ENCODE results near the gene FAM76B.

The FAM76B gene

DNA sequence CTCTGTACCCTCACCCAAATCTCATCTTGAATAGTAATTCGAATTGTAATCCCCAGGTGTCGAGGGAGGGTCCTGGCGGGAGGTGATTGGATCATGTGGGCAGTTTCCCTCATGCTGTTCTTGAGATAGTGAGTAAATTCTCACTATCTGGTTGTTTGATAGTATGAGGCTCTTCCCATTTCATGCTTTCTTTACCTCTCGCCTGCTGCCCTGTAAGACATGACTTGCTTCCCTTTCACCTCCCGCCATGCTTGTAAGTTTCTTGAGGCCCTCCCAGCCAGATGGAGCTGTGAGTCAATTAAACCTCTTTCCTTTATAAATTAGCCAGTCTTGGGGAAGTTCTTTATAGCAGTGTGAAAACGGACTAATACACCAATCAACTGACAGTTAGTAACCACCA, 60.1 kb downstream of the FAM76B start:
- H3K9ac ChIP-seq (ENCODE audit: low read length), result no peak overlapping the region
- TF ChIP-seq EZH2 (optimal IDR thresholded peaks at IDR 0.05; ENCODE audit: low read depth, low read length) (no peak), EZH2phosphoT487 (IDR thresholded peaks at IDR 0.05; ENCODE audit: low read length) (no peak)
- TF ChIP-seq, protein P1, sequence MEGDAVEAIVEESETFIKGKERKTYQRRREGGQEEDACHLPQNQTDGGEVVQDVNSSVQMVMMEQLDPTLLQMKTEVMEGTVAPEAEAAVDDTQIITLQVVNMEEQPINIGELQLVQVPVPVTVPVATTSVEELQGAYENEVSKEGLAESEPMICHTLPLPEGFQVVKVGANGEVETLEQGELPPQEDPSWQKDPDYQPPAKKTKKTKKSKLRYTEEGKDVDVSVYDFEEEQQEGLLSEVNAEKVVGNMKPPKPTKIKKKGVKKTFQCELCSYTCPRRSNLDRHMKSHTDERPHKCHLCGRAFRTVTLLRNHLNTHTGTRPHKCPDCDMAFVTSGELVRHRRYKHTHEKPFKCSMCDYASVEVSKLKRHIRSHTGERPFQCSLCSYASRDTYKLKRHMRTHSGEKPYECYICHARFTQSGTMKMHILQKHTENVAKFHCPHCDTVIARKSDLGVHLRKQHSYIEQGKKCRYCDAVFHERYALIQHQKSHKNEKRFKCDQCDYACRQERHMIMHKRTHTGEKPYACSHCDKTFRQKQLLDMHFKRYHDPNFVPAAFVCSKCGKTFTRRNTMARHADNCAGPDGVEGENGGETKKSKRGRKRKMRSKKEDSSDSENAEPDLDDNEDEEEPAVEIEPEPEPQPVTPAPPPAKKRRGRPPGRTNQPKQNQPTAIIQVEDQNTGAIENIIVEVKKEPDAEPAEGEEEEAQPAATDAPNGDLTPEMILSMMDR (IDR thresholded peaks at IDR 0.05; ENCODE audit: low read length), result no peak

DNA sequence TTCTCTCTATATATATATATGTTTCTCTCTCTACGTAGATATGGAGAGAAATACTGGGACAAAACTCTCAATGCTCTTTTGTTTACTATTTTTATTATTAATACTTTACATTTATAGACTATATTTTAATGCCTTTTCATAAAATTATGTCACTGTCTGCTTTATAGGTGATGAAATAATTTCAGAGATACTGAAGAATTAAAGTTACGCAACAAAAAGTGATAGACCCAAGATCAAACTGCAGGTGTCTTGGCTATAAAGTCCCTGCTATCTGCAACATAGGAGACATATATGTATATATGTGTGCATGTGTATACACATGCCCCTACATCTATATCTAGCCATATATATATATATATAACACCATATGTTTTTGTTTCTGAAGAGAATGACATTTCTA, 60.8 kb downstream of the FAM76B start:
- no peak for TF ChIP-seq EZH2phosphoT487 (IDR thresholded peaks at IDR 0.05; ENCODE audit: low read length)
- TF ChIP-seq, protein P1 (IDR thresholded peaks at IDR 0.05; ENCODE audit: low read length), result no peak
- TF ChIP-seq EZH2 (optimal IDR thresholded peaks at IDR 0.05; ENCODE audit: low read depth, low read length), result no peak
- H2AFZ ChIP-seq (ENCODE audit: low read length), result no peak overlapping the region
- H3K27ac ChIP-seq (ENCODE audit: low read length), result no peak overlapping the region
- no peak overlapping the region for H3K4me3 ChIP-seq (ENCODE audit: low read length)
- H3K9me2 ChIP-seq (replicated peaks; ENCODE audit: insufficient read depth, low read length), result no peaks in the 10 kb centered on the region
- H3K9me3 ChIP-seq (replicated peaks; ENCODE audit: insufficient read depth, low read length), result no peaks in the 10 kb centered on the region
- H3K4me1 ChIP-seq (ENCODE audit: low read length), result no peaks in the 10 kb centered on the region
- no peaks in the 10 kb centered on the region for H3K36me3 ChIP-seq (replicated peaks; ENCODE audit: insufficient read depth, low read length)
- no peak overlapping the region for H3K4me2 ChIP-seq (ENCODE audit: low read depth, low read length)
- H3K79me2 ChIP-seq (ENCODE audit: low read length), result no peaks in the 10 kb centered on the region
- no peaks in the 10 kb centered on the region for H4K20me1 ChIP-seq (ENCODE audit: insufficient read depth, low read length)
- H3F3A ChIP-seq (ENCODE audit: insufficient read depth, low read length), result no peaks in the 10 kb centered on the region
- DNase-seq, result no peak
- no peak overlapping the region for H3K9ac ChIP-seq (ENCODE audit: low read length)
- no peaks in the 10 kb centered on the region for H3K27me3 ChIP-seq (replicated peaks; ENCODE audit: insufficient read depth, low read length)

More for the DNA sequence above, 60.1 kb downstream of the FAM76B start:
- H3K4me3 ChIP-seq (ENCODE audit: low read length), result no peak overlapping the region
- no peaks in the 10 kb centered on the region for H3K79me2 ChIP-seq (ENCODE audit: low read length)
- H2AFZ ChIP-seq (ENCODE audit: low read length), result no peak overlapping the region
- no peak overlapping the region for H3K4me2 ChIP-seq (ENCODE audit: low read depth, low read length)
- H3K9me2 ChIP-seq (replicated peaks; ENCODE audit: insufficient read depth, low read length), result no peaks in the 10 kb centered on the region
- H4K20me1 ChIP-seq (ENCODE audit: insufficient read depth, low read length), result no peaks in the 10 kb centered on the region
- H3K27me3 ChIP-seq (replicated peaks; ENCODE audit: insufficient read depth, low read length), result no peaks in the 10 kb centered on the region
- no peaks in the 10 kb centered on the region for H3K9me3 ChIP-seq (replicated peaks; ENCODE audit: insufficient read depth, low read length)
- no peak for DNase-seq
- no peak overlapping the region for H3K27ac ChIP-seq (ENCODE audit: low read length)
- H3K4me1 ChIP-seq (ENCODE audit: low read length), result no peaks in the 10 kb centered on the region
- no peaks in the 10 kb centered on the region for H3K36me3 ChIP-seq (replicated peaks; ENCODE audit: insufficient read depth, low read length)
- H3F3A ChIP-seq (ENCODE audit: insufficient read depth, low read length), result no peaks in the 10 kb centered on the region

- Histone ChIP-seq H3F3A (ENCODE audit: insufficient read depth, low read length) (no peaks in the 10 kb centered on the region), H3K27me3 (replicated peaks; ENCODE audit: insufficient read depth, low read length) (no peaks in the 10 kb centered on the region), H3K4me1 (ENCODE audit: low read length) (no peaks in the 10 kb centered on the region), H3K36me3 (replicated peaks; ENCODE audit: insufficient read depth, low read length) (no peaks in the 10 kb centered on the region), H3K9ac (ENCODE audit: low read length) (no peak overlapping the region), H3K4me3 (ENCODE audit: low read length) (no peak overlapping the region), H2AFZ (ENCODE audit: low read length) (no peak overlapping the region), H3K4me2 (ENCODE audit: low read depth, low read length) (no peak overlapping the region), H3K9me2 (replicated peaks; ENCODE audit: insufficient read depth, low read length) (no peaks in the 10 kb centered on the region), H3K27ac (ENCODE audit: low read length) (no peak overlapping the region), H3K79me2 (ENCODE audit: low read length) (no peaks in the 10 kb centered on the region), H4K20me1 (ENCODE audit: insufficient read depth, low read length) (no peaks in the 10 kb centered on the region), H3K9me3 (replicated peaks; ENCODE audit: insufficient read depth, low read length) (no peaks in the 10 kb centered on the region)
- no peak for DNase-seq
- no peak for TF ChIP-seq EZH2 (optimal IDR thresholded peaks at IDR 0.05; ENCODE audit: low read depth, low read length)
- no peak for TF ChIP-seq EZH2phosphoT487 (IDR thresholded peaks at IDR 0.05; ENCODE audit: low read length)
- TF ChIP-seq, protein P1 (IDR thresholded peaks at IDR 0.05; ENCODE audit: low read length), result no peak
Observed at GRCh38 chr11:95728094-95728493, 61.5 kb downstream of the FAM76B start.

Data from MM.1S (cell line).